K562 (cell line): ENCODE data around the gene NME4. TPM values are rescaled to one million over a fixed set of nuclear protein-coding genes. Genes with fewer than 3 reads are reported as not detected.

ENCODE experiments used
- AFF4 ChIP-seq: sonication (generic); formaldehyde crosslinking; IDR thresholded peaks from 2 replicates; pipeline ENCODE4 v1.8.0; 2023; ENCODE audit warnings: mild to moderate bottlenecking, missing genetic modification reagents
- DLX4 ChIP-seq: fragments of 250-450 bp; sonication (Bioruptor Pico); IDR thresholded peaks from 2 replicates; pipeline ENCODE4 v1.6.1; 2021; ENCODE audit warnings: mild to moderate bottlenecking
- ELF1 ChIP-seq: fragments of 200-800 bp; sonication (Bioruptor generic); IDR thresholded peaks from 2 replicates; pipeline ENCODE4 v1.6.1; 2016; ENCODE audit warnings: missing genetic modification characterization, missing compliant biosample characterization
- FOXO4 ChIP-seq: fragments of 450-650 bp; formaldehyde crosslinking; IDR thresholded peaks from 2 replicates; pipeline ENCODE4 v1.4.0; 2020; ENCODE audit warnings: mild to moderate bottlenecking, moderate library complexity
- HDGF ChIP-seq: fragments of 450-650 bp; IDR thresholded peaks from 2 replicates; pipeline ENCODE4 v1.6.1; 2016
- HNRNPLL ChIP-seq: fragments of 200-400 bp; formaldehyde crosslinking; IDR thresholded peaks from 2 replicates; pipeline ENCODE4 v1.6.1; 2017; ENCODE audit warnings: low read length, low read depth, mild to moderate bottlenecking; ENCODE audit not compliant: poor library complexity, severe bottlenecking
- KDM5B ChIP-seq: fragments of 200-600 bp; sonication (generic); IDR thresholded peaks from 2 replicates; pipeline ENCODE4 v1.6.1; 2012; ENCODE audit warnings: low read depth, mild to moderate bottlenecking, moderate library complexity, low read length, control low read depth, inconsistent platforms; ENCODE audit not compliant: insufficient replicate concordance
- MNT ChIP-seq, 2 experiments: fragments of 450-650 bp; conservative IDR thresholded peaks; 2 replicates each; pipeline ENCODE4 v1.6.1; 2017; ENCODE audit warnings: mild to moderate bottlenecking in 2 of 2, moderate library complexity in 2 of 2
- RHOXF2B ChIP-seq: fragments of 250-450 bp; sonication (Bioruptor Pico); conservative IDR thresholded peaks from 2 replicates; pipeline ENCODE4 v1.5.1; 2021
- SETDB1 ChIP-seq: IDR thresholded peaks from one replicate; pipeline ENCODE4 v1.6.1; 2012; ENCODE audit warnings: low read length, control low read depth, inconsistent platforms
- TAF7 ChIP-seq: fragments of 450-650 bp; IDR thresholded peaks from 2 replicates; pipeline ENCODE4 v1.6.1; 2016; ENCODE audit warnings: missing genetic modification characterization, missing compliant biosample characterization
- U2AF1 ChIP-seq: fragments of 200-400 bp; formaldehyde crosslinking; optimal IDR thresholded peaks from 2 replicates; pipeline ENCODE3; 2017; ENCODE audit warnings: mild to moderate bottlenecking, low read depth, low read length, moderate library complexity
- ZC3H11A ChIP-seq: IDR thresholded peaks from 2 replicates; pipeline ENCODE4 v1.6.1; 2012; ENCODE audit warnings: low read depth, low read length, improper control_type of control experiment
- ZFX ChIP-seq: sonication (generic); formaldehyde crosslinking; IDR thresholded peaks from 2 replicates; pipeline ENCODE4 v1.8.0; 2022; ENCODE audit warnings: mild to moderate bottlenecking, missing genetic modification reagents, moderate library complexity
- ZNF121 ChIP-seq: sonication (generic); formaldehyde crosslinking; conservative IDR thresholded peaks from 2 replicates; pipeline ENCODE4 v1.8.0; 2022; ENCODE audit warnings: missing genetic modification reagents
- polyA plus RNA-seq, 8 experiments: library from polyadenylated mRNA; depleted of rRNA in 4 of 8; stranded (reverse) in 5 of 8; unstranded in 3 of 8; fragments of >200 nt; fragmentation: Nextera tagmentation in 2 of 8; fragmentation: Illumina TruSeq in 1 of 8; extraction: Ambion mirVana in 2 of 8; extraction: Trizol in 1 of 8; gene quantifications; 2 replicates each; pipeline versions ENCODE4 v1.2.1 to v1.2.3, GENCODE V29; 2011 to 2014; ENCODE audit warnings: inconsistent platforms in 1 of 8, missing spikeins in 1 of 8
- total RNA-seq, 7 experiments: library from RNA; depleted of rRNA in 6 of 7; stranded (reverse); fragments of >200 nt in 6 of 7; fragmentation: Illumina TruSeq in 2 of 7; extraction: Trizol in 2 of 7; gene quantifications; 2 replicates each; pipeline versions ENCODE4 v1.2.1 to v1.2.3, GENCODE V29; 2011 to 2021; ENCODE audit warnings: low replicate concordance in 1 of 7

Gene NME4
- total and polyA plus RNA-seq, 9 of the 15 experiments (the other 6 are each of a cell fraction or from before 2014, with no cell fraction given): 15.4 to 264 (median 139) TPM

GRCh38 chr16:397135-397661, at the start of gene NME4 (continued):
- TF ChIP-seq RHOXF2B (CRISPR knock-in tag): no peak
- no peak for TF ChIP-seq HNRNPLL
- peak; percentile 57; the same call in 1 of the 2 replicates for TF ChIP-seq ZFX (CRISPR knock-in tag)
- TF ChIP-seq U2AF1: peak; percentile 49
- TF ChIP-seq ZC3H11A: no peak
- no peak for TF ChIP-seq MNT (conservative IDR thresholded peaks at IDR 0.05)
- TF ChIP-seq SETDB1: no peak
- TF ChIP-seq FOXO4: no peak
- no peak for TF ChIP-seq ELF1 (tag)
- no peak for TF ChIP-seq TAF7
- TF ChIP-seq ZNF121 (CRISPR knock-in tag): no peak
- TF ChIP-seq KDM5B: peak; percentile 67
- no peak for TF ChIP-seq DLX4 (CRISPR knock-in tag)
- no peak; the same call in 1 of the 2 replicates for TF ChIP-seq AFF4
- no peak for TF ChIP-seq HDGF
- TF ChIP-seq, all 486 proteins: peak for 48
